ENCODE data around the gene RAB40A.

DNA sequence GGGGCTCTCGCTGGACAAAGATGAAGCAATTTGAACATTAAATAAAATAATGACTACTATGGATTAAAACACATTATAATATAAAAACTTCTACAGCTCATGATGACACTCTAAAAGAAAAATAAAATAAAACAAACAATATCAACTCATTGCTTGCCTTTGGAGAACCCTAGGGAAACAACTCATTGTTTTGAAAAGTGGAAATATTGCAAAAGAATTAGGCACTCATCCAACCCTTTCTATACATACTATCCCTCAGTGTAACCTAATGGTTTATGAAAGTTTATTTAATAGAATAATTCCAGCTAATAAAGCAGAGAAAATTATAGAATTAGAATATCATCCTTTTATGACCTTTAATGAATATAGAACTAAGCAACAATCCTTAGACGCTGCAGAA is 718 bp downstream of the RAB40A start:
- TF ChIP-seq, protein P1, sequence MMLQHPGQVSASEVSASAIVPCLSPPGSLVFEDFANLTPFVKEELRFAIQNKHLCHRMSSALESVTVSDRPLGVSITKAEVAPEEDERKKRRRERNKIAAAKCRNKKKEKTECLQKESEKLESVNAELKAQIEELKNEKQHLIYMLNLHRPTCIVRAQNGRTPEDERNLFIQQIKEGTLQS (IDR thresholded peaks at IDR 0.05), result no peak
- TF ChIP-seq, protein P2, sequence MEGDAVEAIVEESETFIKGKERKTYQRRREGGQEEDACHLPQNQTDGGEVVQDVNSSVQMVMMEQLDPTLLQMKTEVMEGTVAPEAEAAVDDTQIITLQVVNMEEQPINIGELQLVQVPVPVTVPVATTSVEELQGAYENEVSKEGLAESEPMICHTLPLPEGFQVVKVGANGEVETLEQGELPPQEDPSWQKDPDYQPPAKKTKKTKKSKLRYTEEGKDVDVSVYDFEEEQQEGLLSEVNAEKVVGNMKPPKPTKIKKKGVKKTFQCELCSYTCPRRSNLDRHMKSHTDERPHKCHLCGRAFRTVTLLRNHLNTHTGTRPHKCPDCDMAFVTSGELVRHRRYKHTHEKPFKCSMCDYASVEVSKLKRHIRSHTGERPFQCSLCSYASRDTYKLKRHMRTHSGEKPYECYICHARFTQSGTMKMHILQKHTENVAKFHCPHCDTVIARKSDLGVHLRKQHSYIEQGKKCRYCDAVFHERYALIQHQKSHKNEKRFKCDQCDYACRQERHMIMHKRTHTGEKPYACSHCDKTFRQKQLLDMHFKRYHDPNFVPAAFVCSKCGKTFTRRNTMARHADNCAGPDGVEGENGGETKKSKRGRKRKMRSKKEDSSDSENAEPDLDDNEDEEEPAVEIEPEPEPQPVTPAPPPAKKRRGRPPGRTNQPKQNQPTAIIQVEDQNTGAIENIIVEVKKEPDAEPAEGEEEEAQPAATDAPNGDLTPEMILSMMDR (IDR thresholded peaks at IDR 0.05; ENCODE audit: low read depth, low read length, missing input control), result no peak
- TF ChIP-seq YY1 (IDR thresholded peaks at IDR 0.05), result no peak
- no peak for TF ChIP-seq TAF1 (conservative IDR thresholded peaks at IDR 0.05)
- TF ChIP-seq, protein P3, sequence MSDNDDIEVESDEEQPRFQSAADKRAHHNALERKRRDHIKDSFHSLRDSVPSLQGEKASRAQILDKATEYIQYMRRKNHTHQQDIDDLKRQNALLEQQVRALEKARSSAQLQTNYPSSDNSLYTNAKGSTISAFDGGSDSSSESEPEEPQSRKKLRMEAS (IDR thresholded peaks at IDR 0.05), result no peak
- no peak for TF ChIP-seq EGR1 (IDR thresholded peaks at IDR 0.05; ENCODE audit: low read depth in 2 of 2)
- TF ChIP-seq JUND (IDR thresholded peaks at IDR 0.05), result no peak
- TF ChIP-seq RAD21 (IDR thresholded peaks at IDR 0.05), result no peak

Data from liver (tissue), 3 donors.